ENCODE measurements around the gene HSD11B2.

HSD11B2 gene

GRCh38 chr16:67480833-67481560, 50.1 kb downstream of the HSD11B2 start, which contains the start of gene ATP6V0D1:
ATP6V0D1 (minus strand) TSS chr16:67481157; CDS start chr16:67481086, 71 bp downstream.
- DNase-seq (ENCODE audit: low read depth): peak; percentile 83

GRCh38 chr16:67481561-67482232, 50.8 kb downstream of the HSD11B2 start:
- no peak for DNase-seq (ENCODE audit: low read depth)

DNA sequence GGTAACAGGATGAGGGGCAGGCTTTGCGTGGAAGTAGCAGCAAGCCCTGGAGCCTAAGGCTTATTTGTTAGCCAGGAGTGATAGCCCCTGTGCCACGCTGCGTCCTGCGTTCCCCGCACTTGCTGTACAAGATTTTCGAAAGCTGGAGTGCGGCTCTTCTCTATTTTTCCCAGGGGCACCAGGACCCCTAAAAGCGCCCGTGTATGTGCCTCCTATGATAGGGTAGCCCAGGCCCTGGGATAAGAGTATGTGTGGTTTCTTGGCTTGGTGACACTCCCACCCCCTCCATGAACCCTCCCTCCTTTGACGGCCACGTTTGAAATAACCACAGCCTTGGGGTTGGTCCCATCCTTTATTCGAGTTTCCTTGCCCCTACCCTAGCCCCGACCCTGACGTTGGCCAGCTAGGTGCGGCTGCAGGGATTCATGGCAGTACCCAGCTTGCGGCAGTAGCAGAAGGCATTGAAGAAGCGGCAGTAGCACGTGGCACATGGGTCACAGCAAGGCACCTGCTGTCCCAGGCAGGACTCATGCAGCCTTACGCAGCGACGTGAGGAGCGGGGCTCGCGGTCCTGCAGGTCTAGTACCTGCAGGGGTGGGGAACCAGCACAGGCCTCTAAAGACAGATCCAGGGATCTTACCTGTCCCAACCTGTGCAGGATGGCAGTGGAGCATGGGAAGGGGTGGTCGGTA, 51.5 kb downstream of the HSD11B2 start:
- DNase-seq (ENCODE audit: low read depth): no peak

GRCh38 chr16:67483150-67483549, 52.2 kb downstream of the HSD11B2 start, which contains the start of gene AGRP:
AGRP (minus strand) TSS chr16:67483547; CDS start chr16:67483398, 149 bp downstream.
- no peak for DNase-seq (ENCODE audit: low read depth)

DNA sequence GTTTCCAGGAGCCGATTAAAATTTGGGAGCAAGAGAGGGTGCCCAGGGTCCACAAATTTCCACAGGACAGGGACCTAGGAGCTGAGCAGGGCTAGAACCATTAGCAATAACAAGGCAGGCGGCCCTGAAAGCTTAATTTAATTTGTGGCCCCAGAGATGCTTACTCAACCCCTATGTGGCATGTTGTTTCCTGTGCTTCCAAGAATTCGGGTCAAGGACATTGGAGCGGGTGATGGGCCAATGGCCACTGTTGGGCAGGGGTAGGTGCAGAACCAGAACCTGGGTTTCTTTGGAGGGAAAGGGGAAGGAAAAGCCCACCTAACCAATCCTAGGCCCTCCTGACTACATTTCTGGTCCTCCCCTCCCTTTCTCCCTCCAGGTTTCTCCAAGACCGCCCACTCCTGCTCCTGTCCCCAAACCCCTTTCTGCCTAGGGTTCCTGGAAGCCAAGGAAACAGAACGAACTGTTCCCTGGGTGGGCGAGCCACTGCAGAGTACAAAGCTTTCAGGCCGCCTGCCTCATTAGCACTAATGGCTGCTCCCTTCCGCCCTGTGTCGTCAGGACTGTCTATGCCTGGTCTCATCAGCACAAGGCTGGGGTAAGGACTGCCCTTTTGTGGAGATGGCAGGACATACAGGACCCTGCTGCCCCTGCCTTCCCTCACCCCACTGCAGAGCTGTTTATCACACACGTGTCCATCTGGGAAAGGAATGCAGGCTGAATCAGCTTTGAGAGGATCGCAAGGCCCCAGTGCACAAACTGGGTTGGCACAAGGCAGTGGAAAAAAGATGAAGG, 53.0 kb downstream of the HSD11B2 start:
- DNase-seq (ENCODE audit: low read depth): no peak

GRCh38 chr16:67486805-67487204, 55.9 kb downstream of the HSD11B2 start:
- DNase-seq (ENCODE audit: low read depth): no peak

Data from non-pigmented ciliary epithelial cell (primary cell).